GM21737 (cell line): Measurements from ENCODE around the gene BCL11B.

ENCODE experiments used
- ATAC-seq: cut with Tn5 transposase; IDR thresholded peaks from one replicate; pipeline ENCODE4 v1.9.1; 2021; ENCODE audit warnings: mild to moderate bottlenecking, moderate library complexity; ENCODE audit not compliant: unreplicated experiment

Gene BCL11B

GRCh38 chr14:99141236-99141635 lies 130.8 kb downstream of the BCL11B start:
- ATAC-seq: no peak

GRCh38 chr14:99138999-99139865 lies 132.8 kb downstream of the BCL11B start:
- no peak for ATAC-seq

GRCh38 chr14:99137913-99138571 lies 134.0 kb downstream of the BCL11B start:
- no peak for ATAC-seq

GRCh38 chr14:99137001-99137700 lies 134.8 kb downstream of the BCL11B start:
- ATAC-seq: no peak

GRCh38 chr14:99136401-99136800 lies 135.6 kb downstream of the BCL11B start:
- ATAC-seq: no peak

GRCh38 chr14:99136047-99136400 lies 136.0 kb downstream of the BCL11B start:
- ATAC-seq: no peak

GRCh38 chr14:99134516-99135046 lies 137.4 kb downstream of the BCL11B start:
- ATAC-seq: no peak

- ATAC-seq: no peak
Observed at GRCh38 chr14:99133636-99134515, 138.1 kb downstream of the BCL11B start.

- ATAC-seq: no peak
Observed at GRCh38 chr14:99132821-99133635, 139.0 kb downstream of the BCL11B start.

GRCh38 chr14:99131632-99132271 lies 140.2 kb downstream of the BCL11B start:
- no peak for ATAC-seq

- no peak for ATAC-seq
Observed at GRCh38 chr14:99129998-99130397, 142.0 kb downstream of the BCL11B start.

- ATAC-seq: no peak
Observed at GRCh38 chr14:99129211-99129696, 142.7 kb downstream of the BCL11B start.

- ATAC-seq: no peak
Observed at GRCh38 chr14:99128185-99128584, 143.8 kb downstream of the BCL11B start.

GRCh38 chr14:99127651-99128167 lies 144.3 kb downstream of the BCL11B start:
- no peak for ATAC-seq

- ATAC-seq: no peak
Observed at GRCh38 chr14:99125616-99126431, 146.2 kb downstream of the BCL11B start.

GRCh38 chr14:99125113-99125512 lies 146.9 kb downstream of the BCL11B start:
- ATAC-seq: no peak

- no peak for ATAC-seq
Observed at GRCh38 chr14:99124482-99125105, 147.4 kb downstream of the BCL11B start.
